HG03139 (cell line): ENCODE data around the gene SEPTIN12.
"Not testable (repeated sequence)": the region's sequence is repeated elsewhere in the genome, so short reads cannot be mapped to it uniquely, and the experiment has no call there.

ENCODE experiments used
- ATAC-seq: cut with Tn5 transposase; IDR thresholded peaks from one replicate; pipeline ENCODE4 v1.9.1; 2021; ENCODE audit not compliant: unreplicated experiment

Gene SEPTIN12

DNA sequence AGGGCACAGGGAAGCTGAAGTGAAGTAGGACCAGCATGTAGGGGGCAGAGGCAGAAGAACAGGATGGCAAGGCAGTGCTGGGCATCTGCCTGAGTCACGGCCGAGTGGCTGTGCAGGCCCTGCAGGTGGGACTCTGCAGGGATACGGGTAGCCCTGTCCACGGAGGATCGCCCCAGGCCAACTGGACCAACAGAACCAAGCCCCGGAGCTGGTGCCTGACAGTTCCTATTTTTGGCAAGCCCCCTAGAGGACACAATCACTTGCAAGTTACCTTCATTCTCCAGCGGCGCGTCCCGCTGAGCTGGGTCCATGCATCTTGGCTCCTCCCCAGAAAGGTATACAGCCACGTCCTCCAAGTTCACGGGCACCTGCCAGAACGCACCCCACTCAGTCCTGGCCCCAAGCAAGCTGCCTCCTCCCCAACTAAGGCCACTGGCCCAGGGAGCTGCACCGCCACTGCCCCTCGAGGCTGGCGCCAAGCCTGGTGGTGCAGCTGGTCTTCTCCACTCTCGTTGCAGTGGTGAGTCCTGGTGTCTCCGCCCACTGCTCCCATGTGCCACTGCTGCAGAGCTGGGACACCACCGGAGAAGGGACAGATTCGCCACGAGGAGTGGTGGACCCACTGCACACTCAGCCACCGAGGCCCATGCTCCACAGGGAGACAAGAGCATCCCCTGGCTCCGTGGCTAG, 27.8 kb downstream of the SEPTIN12 start:
- ATAC-seq = no peak

DNA sequence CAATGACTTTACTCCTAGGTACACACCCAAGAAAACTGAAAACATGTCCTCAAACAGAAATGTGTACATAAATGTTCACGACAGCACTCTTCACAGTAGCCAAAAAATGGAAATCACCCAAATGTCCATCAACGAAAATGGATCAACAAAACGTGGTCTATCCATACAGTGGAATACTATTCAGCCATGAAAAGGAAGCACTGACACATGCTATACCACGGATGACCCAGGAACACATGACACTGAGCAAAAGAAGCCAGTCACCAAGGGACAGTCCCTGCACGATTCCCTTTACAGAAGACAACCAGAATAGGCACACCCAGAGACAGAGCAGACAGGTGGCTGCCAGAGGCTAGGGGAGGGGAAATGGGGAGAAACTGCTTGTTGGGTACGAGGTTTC, 32.5 kb downstream of the SEPTIN12 start:
- no peak for ATAC-seq

DNA sequence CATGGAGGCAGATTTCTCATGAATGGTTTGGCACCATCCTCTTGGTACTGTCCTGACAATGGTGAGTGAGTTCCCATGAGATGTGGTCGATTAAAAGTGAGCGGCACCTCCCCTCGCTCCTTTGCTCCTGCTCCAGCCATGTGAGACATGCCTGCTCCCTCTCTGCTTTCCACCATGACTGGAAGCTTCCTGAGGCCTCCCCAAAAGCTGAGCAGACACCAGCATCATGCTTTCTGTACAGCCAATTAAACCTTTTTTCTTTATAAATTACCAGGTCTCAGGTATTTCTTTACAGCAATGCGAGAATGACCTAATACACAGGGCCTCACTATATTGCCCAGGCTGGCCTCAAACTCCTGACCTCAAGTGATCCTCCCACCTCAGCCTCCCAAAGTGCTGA, 33.3 kb downstream of the SEPTIN12 start:
- no peak for ATAC-seq

DNA sequence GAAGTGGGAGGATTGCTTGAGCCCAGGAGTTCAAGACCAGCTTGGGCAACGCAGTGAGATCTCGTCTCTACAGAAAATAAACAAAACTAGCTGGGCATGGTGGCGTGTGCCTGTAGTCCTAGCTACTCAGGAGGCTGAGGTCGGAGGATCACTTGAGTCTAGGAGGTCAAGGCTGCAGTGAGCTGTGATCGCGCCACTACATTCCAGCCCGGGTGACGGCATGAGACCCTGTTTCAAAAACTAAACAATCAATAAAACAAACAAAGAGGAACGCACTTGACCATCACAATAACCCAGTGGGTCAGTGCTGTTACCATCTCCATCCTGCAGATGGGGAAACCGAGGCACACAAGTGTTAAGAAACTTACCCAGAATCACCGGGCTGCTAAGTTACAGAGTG, 34.9 kb downstream of the SEPTIN12 start:
- ATAC-seq = no peak

DNA sequence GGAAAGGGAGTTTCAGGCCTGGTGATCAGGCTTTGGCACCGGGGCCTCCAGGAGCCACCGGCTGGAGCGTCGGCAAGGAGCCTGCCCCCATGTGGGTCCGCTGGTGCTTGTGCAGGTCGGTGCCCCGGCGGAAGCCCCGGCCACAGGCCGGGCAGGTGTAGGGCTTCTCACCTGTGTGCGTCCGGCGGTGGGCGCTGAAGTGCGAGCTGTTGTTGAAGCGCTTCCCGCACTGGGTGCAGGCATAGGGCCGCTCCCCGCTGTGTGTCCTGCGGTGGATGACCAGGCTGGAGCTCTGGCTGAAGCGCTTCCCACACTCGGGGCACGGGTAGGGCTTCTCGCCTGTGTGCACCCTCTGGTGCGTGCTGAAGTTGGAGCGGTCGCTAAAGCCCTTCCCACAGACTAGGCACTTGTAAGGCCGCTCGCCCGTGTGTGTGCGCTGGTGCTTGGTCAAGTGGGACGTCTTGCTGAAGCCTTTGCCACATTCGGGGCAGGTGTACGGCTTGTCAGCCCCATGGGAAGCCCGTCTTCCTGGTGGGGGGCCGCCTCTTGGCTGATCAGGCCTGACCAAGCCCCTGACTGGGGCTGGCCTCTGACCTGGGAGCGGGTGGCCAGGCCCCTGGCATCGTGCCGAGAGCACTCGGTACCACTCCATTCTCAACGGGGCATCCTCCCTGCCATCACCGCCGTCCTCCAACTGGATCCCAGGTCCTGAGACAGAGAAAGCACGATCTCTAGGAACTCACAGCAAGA, 35.6 kb downstream of the SEPTIN12 start:
- no peak for ATAC-seq

DNA sequence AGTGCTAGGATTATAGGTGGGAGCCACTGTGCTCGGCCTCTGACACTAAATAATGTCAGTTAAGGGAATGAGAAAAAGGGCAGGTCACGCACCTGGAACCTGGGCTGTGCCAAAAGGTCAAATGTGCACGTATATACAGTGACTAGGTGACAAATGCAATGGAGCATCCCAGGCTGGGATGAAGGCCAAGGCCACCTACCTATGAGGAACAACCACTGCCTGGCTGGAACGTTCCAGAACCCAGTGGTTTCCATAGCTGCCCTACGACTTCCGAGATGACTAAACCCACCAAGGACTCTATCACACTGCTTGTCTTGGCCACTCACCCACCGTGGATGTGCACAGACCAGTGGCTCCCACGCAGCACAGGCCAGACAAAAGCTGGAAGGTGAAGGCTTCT, 37.2 kb downstream of the SEPTIN12 start:
- no peak for ATAC-seq

DNA sequence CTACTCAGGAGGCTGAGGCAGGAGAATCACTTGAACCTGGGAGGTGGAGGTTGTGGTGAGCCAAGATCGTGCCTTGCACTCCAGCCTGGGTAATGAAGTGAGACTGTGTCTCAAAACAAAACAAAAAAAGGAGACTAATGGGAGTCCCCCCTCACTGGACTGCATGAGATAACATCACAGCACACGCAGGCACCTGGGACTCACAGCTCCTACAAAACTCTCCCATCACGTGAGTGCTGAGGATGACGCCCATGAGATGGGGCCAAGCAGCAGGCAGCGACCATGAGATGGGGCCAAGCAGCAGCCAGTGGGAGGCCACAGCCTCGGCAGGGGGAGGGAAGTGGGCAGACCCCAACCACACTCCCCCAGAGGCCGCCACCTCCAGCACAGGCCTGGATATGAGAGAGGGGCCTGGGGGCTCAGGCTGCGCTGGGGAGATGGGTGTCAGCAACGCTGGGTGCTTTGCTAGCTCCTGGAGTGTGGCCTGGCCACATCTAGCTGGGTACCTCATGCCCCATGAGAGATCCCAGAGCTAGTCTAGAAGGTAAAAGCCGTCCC, 38.4 kb downstream of the SEPTIN12 start:
- ATAC-seq = no peak

DNA sequence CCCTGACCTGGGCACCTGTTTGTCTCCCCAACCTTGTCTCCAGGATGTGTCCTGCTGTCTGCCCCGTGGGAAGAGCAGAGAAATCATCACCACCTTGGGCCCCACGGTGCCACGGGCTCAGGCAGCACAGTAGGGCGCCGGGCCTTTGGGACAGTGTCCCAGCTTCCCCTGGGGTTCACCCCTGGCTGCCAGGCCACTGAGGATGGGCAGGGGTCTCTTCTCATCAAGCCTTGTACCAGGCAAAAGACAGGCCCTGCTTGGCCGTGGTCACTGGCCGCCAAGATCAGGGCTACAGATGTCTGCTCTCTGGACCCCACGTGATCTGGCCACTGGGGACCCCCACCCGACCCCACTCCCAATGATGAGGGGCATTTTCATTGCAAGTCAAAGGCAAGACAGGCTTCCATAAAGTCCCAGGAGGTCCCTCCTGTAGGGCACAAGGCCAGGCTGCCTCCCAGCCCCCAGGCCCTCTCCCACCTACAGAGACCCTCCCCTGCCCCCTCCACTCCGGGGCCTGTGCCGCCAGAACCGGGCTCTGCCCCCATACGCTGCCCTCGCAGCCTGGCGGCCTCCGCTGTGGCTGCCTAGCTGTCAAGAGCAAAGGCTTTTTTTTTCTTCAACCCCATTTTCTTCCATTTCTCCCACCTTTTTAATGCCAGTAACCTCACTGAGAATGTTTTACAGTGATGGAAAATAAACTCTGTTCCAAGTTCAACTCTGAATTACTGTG, 39.3 kb downstream of the SEPTIN12 start:
- no peak for ATAC-seq

DNA sequence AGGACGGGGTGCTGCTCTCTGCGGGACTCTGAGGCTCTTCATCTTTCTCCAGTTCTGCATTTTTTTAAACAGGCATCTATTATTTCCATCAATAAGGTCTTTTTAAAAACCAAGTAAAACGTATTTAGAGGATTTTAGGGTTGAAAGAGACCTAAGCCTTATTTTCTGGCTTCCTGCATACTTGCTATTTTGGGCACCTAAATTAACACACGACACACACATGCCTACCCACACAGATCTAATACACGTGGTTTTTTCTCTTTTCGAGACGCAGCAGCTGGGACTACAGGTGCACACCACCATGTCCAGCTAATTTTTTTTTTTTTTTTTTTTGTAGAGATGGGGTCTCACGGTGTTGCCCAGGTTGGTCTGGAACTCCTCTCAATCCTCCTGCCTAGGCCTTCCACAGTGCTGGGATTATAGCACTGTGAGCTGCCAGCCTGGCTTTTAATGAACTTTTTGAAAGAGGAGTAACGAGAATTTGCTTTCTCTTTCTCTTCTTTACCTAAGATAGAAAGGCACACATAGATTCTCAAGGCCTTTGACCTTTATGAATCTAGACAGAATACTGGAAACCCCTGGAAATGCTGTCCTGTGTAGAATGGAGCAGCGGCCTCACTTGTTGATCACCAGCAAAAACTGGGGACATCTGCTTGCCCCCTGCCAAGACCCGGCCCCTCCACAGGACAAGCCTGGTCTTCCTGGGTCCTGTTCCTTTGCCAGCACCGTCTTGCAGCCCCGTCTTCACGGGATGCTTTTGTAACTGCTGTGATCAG, 40.1 kb downstream of the SEPTIN12 start:
- ATAC-seq = no peak

DNA sequence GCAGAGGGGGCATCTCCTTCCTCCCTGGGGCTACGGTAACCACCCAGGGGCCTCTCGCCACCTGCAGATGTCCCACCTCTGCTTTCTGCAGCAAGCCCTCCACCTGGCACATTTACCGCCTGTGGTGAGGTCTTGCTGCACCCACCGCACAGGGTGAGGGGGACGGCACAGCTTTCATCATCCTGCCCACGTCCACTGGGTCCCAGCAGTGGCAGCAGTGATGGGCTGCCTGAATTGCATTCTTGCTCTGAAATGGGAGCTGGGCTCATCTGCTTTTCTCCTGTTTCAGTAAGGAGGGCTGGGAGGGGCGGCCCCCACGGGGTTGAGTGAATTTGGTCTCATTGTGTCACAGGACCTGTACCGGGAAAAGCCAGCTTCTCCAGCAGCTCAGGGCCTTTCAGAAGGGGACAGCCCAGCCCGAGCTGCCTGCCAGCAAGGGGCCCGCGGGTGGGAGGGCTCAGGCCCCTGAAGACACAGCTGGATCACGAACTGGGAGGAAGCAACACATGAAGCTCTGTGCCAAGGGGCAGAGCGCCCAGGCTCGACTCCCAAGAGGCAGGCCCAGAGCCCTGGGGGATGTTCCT, 41.1 kb downstream of the SEPTIN12 start:
- ATAC-seq = no peak

DNA sequence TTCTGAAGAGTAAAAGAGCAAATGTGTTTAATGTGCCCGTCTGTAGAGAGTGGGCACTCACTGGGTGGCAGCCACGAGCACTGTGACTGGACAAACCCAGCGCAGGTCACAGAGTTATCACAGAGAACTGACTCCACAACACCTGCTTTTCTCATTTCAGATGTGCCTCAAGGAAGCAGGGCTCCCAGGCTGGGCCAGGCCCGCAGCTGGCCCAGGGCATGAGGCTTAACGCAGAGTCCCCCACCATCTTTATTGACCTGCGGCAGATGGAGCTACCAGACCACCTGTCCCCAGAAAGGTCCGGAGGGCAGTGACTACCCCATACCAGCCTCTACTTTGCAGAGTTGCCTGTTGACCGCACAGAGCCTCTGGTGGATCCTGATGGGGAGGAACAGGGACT, 41.9 kb downstream of the SEPTIN12 start:
- no peak for ATAC-seq

DNA sequence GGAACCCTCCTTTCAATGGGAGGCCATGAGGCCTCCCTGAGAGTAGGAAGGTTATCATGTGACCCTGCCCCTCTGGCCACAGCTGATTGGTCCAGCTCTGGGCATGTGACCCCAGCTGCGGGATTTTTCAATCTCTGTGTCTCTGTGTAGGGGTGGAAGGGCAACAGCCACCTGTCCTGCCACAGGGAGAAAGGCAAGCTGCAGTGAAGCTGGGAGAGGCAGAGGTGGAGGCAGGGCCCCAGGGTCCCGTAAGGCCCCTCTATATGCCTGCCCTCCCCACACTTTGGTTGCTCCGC, 42.9 kb downstream of the SEPTIN12 start:
- ATAC-seq = no peak

DNA sequence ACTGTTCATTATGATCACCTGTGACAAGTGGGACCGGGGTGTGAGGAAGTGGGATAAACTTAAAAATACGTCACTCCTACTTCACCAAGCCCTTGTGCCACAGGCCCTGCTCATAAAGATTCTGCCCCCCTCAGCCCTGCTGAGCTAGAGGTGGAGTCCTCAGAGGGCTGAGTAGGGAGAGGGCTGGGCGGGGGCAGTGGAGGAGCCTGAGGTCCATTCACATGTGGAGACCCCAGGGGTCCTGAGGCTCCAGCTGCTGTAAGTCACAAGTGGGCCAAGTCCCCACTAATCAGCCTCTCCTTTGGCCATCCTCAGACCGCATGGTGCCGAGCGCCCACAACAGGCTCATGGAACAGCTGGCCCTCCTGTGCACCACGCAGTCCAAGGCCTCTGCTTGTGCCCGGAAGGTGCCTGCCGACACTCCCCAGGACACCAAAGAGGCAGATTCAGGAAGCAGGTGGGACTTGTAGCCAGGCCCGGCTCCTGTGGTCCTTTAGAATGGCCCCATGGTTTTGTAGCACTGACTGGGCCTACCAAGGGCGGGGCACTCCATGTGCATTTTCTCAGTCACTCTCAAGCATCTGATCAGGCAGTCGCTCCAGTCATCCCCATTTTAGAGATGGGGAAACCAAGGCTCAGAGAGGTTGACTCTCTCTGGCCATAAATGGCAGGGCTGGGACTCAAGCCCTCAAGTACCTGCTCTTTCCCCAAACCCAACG, 43.4 kb downstream of the SEPTIN12 start:
- ATAC-seq = no peak

DNA sequence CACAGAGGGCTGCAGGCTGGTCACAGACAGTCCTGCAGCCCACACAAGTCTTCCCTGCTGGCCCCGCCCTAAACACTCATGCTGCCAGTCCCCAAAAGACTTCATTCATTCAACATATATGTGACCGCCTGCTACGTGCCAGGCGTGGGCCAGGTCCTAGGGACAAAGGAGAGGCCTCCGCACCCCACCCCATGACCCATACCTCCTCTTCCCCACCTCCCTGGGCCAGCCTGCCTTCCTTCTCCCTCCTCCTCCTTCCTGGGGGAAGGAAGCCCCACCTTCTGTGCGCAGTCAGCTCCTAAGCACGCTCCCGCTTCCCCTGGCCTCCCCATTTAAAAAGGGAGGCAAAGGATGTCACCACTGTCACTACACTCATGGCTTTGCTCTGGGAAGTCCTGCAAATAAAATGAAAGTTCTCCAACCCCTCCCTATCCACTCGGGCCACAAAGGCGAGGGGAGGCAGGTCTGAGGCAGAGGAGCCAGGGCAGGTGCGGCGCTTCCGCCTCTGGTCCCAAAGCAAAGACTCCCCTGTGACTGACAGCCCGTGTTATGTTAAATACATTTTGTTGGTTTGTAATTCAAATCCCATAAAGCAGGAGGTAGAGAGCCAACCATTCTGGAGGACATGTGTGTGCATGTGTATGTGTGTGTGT, 44.8 kb downstream of the SEPTIN12 start:
- ATAC-seq = no peak

DNA sequence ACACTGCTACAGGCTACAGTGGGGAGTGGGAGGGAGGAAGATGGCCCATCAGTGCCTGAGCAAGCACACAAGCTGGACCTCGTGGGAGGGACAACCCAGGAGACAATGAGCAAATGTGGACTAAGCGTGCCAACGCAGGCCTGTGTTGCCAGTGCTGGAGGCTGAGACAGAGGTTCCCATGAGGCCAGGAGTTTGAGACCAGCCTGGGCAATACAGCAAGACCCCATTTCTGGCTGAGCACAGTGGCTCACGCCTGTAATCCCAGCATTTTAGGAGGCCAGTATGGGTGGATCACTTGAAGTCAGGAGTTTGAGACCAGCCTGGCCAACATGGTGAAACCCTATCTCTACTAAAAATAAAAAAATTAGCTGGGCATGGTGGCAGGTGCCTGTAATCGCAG, 49.8 kb downstream of the SEPTIN12 start:
- ATAC-seq = not testable (repeated sequence)

DNA sequence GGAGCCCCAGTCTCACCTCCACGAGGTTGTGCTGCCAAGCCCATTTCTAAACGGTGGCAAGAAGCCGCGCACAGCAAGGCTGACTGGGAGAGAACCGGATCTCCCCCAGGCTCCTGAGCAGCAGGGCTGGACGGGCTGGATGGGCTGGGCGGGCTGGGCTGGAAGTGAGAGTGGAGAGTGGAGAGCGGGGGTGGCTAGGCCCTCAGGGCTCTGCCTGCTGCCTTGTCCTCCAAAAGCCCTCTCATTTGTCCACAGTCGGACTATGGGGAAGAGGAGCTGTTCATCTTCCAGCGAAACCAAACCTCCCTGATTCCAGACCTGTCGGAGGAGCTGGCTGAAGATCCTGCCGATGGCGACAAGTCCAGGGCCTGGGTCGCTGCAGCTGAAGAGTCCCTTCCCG, 50.6 kb downstream of the SEPTIN12 start:
- no peak for ATAC-seq

DNA sequence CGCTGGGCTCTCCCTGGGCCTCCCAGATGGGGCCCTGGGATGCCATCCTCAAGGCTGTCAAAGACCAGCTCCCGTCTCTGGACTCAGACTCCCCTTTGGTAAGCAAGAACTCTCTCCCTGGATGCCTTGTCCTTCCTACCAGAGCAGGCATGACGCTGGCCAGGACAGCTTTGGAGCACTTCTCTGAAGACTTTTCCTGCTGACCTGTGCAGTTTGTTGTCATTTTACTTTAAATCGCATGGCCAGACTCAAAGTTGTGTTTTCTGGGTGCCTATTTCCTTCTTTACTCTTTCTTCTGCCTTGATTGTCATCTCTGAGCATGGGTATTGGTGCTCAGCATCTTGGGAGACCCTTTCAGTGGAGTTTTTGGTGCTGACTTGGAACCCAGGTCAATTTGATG, 51.6 kb downstream of the SEPTIN12 start:
- no peak for ATAC-seq

DNA sequence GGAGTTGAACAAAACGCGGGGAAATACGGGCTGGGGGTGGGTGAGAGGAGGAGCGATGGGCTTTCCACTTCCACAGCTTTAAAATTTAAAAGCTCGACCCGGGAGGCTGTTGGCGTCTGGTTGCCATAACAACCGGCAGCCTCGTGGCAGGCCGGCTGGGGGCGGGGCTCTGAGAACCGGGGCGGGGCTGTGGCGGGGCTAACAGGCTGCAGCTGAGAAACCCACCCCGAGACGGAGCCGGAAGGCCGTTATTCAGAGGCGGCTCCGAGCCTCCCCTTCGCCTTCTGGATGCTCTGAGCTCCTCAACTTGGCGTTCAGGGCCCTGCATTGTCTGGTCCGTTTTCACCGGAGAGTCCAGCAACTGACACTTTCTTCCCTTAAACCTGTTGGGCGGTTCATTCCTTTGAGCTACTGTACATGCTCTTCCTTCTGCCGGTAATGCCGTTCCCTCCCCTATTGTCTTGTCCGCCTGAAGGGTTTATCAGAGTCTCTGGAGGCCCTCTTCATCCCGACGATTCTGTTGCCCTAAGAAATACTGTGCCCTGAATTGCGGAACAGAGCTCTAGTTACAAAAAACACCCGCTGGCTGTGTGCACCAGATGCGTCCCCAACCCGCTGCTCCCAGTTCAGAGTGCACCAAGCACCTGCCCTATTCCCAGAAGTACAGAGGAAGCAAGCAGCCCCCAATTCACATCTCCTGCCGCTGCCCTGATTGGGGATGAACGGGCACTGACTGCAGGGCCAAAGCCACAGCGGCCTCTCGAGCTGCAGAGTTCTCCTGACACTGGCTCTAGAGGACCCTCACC, 53.2 kb downstream of the SEPTIN12 start:
- ATAC-seq = peak; percentile 45
